ENCODE results near the gene MTRFR.
A peak's percentile ranks its signal among the peaks of the same experiment; 100 is the strongest.
"Not testable (repeated sequence)": the region's sequence is repeated elsewhere in the genome, so short reads cannot be mapped to it uniquely, and the experiment has no call there.

Gene MTRFR

DNA sequence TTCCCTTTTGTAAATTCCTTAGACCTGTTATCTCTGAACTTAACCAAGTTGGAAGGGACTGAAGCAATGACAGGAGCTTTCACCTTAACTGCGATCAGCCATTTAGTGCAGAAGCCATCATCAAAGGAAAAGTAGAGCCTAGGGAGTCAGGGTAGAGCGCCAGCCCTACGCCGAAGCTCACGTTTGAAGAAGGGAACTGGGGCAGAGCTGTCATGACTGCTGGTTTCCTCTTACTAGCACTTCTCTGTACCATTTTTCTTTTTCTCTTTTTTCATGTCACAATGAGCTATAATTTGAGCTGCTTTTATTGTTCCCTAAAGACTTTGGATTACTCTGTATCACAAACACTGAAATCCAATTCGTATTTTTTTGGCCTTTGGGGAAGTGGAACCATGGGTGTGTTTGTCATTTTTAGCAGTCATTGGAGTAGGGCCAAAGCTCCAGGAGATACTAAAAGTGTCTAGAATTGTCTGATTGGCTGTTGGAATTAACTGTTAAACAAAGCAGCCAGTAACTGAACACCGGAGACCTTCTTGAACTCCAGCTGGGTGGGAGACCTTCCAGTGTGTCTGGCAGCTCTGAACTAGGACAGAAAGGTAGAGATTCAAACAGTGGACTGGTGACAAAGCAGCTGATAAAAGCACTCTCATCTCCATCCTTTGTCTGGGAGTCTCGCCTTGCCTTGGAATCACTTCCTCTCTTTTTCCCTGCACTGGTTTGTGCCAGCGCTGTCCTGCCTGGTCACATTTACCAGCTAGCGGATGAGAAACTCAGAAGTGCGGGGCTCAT is 9.1 kb downstream of the MTRFR start:
- ChIA-PET POLR2A (interaction anchor here (0.7 to 4.4 kb wide), 3 partner anchors 9 to 342 kb away, joined by 3 to 55 read pairs (median 4); partner anchors contain the start of genes MPHOSPH9, MTRFR and TMED2), CTCF (interaction anchor here (0.7 kb wide), 1 partner anchor 9 kb away, joined by 3 read pairs; the partner anchor contains the start of genes MPHOSPH9 and MTRFR)
- DNase-seq (ENCODE audit: extremely low spot score), result no peak

DNA sequence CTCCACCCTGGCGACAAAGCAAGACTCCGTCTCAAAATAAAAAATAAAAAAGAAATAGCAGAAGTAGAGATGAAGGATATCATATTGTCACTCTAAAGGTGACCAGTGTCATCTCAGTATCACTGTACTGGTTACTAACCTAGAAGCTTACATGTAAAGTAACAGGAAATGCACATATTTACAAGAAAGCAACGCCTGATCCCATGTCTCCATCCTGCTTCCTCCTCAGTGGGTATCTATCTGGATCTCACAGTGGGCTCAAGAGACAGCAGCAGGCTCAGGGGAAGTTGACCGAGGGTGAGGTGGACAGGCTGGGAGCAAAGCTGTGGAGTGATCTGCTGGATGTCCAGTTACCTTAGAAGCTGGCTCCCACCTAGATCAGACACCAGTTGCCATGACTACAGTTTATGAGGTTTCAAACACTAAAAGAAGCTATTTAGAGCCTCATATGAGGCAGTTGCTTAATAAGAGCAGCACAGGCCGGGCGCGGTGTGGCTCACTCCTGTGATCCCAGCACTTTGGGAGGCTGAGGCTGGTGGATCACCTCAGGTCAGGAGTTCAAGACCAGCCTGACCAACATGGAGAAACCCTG is 10.5 kb downstream of the MTRFR start:
- no peak for DNase-seq (ENCODE audit: extremely low spot score)
- TF ChIP-seq FOXM1 (IDR thresholded peaks at IDR 0.05; ENCODE audit: borderline replicate concordance), result no peak
- no peak for TF ChIP-seq FOXA1 (IDR thresholded peaks at IDR 0.05)
- no peak for TF ChIP-seq CTBP1 (IDR thresholded peaks at IDR 0.05; ENCODE audit: borderline replicate concordance)
- TF ChIP-seq LEF1 (IDR thresholded peaks at IDR 0.05; ENCODE audit: borderline replicate concordance), result no peak
- TF ChIP-seq ELF4 (IDR thresholded peaks at IDR 0.05), result no peak
- TF ChIP-seq BHLHE40 (IDR thresholded peaks at IDR 0.05; ENCODE audit: borderline replicate concordance), result no peak
- TF ChIP-seq TARDBP (IDR thresholded peaks at IDR 0.05), result no peak
- no peak for TF ChIP-seq HDGF (IDR thresholded peaks at IDR 0.05; ENCODE audit: borderline replicate concordance)
- no peak for TF ChIP-seq SP1 (IDR thresholded peaks at IDR 0.05)
- no peak for TF ChIP-seq NFRKB (IDR thresholded peaks at IDR 0.05)
- no peak for TF ChIP-seq ZNF384 (IDR thresholded peaks at IDR 0.05)
- TF ChIP-seq ARNT (IDR thresholded peaks at IDR 0.05), result no peak
- ChIA-PET POLR2A (interaction anchor here (0.8 to 4.4 kb wide), 2 partner anchors 11 to 236 kb away, joined by 3 to 55 read pairs; partner anchors contain the start of genes MPHOSPH9 and MTRFR), CTCF (no interaction called here)

More for the DNA sequence above, 9.1 kb downstream of the MTRFR start:
- TF ChIP-seq FOXA1 (IDR thresholded peaks at IDR 0.05) (no peak), ARNT (IDR thresholded peaks at IDR 0.05) (no peak), TARDBP (IDR thresholded peaks at IDR 0.05) (no peak), SUZ12 (IDR thresholded peaks at IDR 0.05) (no peak), ZNF384 (IDR thresholded peaks at IDR 0.05) (no peak), FOXK2 (IDR thresholded peaks at IDR 0.05) (no peak), CTBP1 (IDR thresholded peaks at IDR 0.05; ENCODE audit: borderline replicate concordance) (no peak), NFRKB (IDR thresholded peaks at IDR 0.05) (no peak)

DNA sequence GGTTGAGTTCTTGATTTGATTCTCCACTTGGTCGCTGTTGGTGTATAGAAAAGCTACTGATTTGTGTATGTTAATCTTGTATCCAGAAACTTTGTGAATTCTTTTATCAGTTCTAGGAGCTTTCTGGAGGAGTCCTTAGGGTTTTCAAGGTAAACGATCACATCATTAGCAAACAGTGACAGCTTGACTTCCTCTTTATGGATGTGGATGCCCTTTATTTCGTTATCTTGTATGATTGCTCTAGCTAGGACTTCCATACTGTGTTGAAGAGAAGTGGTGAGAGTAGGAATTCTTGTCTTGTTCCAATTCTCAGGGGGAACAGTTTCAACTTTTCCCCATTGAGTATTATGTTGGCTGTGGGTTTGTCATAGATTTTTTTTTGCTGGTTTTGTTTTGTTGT is 12.4 kb downstream of the MTRFR start:
- TF ChIP-seq TARDBP (IDR thresholded peaks at IDR 0.05), result no peak
- no peak for TF ChIP-seq LEF1 (IDR thresholded peaks at IDR 0.05; ENCODE audit: borderline replicate concordance)
- no peak for TF ChIP-seq ELF4 (IDR thresholded peaks at IDR 0.05)
- no peak for TF ChIP-seq FOXK2 (IDR thresholded peaks at IDR 0.05)
- no peak for TF ChIP-seq ARNT (IDR thresholded peaks at IDR 0.05)
- no peak for TF ChIP-seq ZNF384 (IDR thresholded peaks at IDR 0.05)
- no peak for TF ChIP-seq HDGF (IDR thresholded peaks at IDR 0.05; ENCODE audit: borderline replicate concordance)
- no peak for TF ChIP-seq SUZ12 (IDR thresholded peaks at IDR 0.05)
- TF ChIP-seq L3MBTL2 (conservative IDR thresholded peaks at IDR 0.05), result no peak
- TF ChIP-seq NFRKB (IDR thresholded peaks at IDR 0.05), result no peak
- TF ChIP-seq, protein P1, sequence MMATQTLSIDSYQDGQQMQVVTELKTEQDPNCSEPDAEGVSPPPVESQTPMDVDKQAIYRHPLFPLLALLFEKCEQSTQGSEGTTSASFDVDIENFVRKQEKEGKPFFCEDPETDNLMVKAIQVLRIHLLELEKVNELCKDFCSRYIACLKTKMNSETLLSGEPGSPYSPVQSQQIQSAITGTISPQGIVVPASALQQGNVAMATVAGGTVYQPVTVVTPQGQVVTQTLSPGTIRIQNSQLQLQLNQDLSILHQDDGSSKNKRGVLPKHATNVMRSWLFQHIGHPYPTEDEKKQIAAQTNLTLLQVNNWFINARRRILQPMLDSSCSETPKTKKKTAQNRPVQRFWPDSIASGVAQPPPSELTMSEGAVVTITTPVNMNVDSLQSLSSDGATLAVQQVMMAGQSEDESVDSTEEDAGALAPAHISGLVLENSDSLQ (IDR thresholded peaks at IDR 0.05), result no peak
- TF ChIP-seq FOXA1 (IDR thresholded peaks at IDR 0.05), result no peak
- no peak for TF ChIP-seq CTBP1 (IDR thresholded peaks at IDR 0.05; ENCODE audit: borderline replicate concordance)
- TF ChIP-seq FOXM1 (IDR thresholded peaks at IDR 0.05; ENCODE audit: borderline replicate concordance), result no peak
- TF ChIP-seq BHLHE40 (IDR thresholded peaks at IDR 0.05; ENCODE audit: borderline replicate concordance), result no peak
- TF ChIP-seq SP1 (IDR thresholded peaks at IDR 0.05), result no peak
- ChIA-PET POLR2A (interaction anchor here (1.7 kb wide), 1 partner anchor 13 kb away, joined by 7 read pairs; the partner anchor contains the start of genes MPHOSPH9 and MTRFR), CTCF (no interaction called here)
- no peak for DNase-seq (ENCODE audit: extremely low spot score)

DNA sequence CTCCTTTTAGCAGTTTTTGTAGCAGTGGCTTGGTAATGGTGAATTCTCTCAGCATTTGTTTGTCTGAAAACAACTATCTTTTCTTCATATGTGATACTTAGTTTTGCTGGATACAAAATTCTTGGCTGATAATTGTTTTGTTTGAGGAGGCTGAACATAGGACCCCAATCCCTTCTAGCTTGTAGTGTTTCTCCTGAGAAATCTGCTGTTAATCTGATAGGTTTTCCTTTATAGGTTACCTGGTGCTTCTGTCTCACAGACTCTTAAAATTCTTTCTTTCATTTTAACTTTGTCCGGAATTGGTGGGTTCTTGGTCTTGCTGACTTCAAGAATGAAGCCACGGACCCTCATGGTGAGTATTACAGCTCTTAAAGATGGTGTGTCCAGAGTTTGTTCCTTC is 14.9 kb downstream of the MTRFR start:
- not testable (repeated sequence) for DNase-seq (ENCODE audit: extremely low spot score)
- ChIA-PET CTCF (interaction anchor here (0.9 to 2.9 kb wide), 2 partner anchors 10 to 16 kb away, joined by 3 to 17 read pairs; no protein-coding TSS in a partner anchor), POLR2A (interaction anchor here (1.3 to 6.2 kb wide), 2 partner anchors 10 to 16 kb away, joined by 6 to 48 read pairs; partner anchors contain the start of genes MPHOSPH9 and MTRFR)

DNA sequence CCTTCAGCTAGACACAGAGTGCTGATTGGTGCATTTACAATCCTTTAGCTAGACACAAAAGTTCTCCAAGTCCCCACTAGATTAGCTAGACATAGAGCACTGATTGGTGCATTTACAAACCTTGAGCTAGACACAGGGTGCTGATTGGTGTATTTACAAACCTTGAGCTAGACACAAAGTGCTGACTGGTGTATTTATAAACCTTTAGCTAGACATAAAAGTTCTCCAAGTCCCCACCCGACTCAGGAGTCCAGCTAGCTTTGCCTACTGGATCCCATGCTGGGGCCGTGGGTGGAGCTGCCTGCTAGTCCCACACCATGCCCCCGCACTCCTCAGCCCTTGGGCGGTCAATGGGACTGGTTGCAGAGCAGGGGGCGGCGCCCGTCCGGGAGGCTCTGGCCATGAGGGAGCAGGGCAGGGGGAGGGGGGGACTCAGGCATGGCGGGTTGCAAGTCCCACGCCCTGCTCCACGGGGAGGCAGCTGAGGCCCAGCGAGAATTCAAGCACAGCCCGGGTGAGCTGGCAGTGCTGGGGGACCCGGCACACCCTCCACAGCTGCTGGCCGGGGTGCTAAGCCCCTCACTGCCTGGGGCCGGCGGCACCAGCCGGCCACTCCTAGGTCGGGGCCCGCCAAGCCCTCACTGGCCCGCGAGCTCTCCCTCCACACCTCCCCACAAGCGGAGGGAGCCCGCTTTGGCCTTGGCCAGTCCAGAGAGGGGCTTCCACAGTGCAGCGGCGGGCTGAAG is 15.9 kb downstream of the MTRFR start:
- ChIA-PET CTCF (interaction anchor here (2.9 kb wide), 1 partner anchor 11 kb away, joined by 17 read pairs; no protein-coding TSS in a partner anchor), POLR2A (interaction anchor here (1.3 to 6.2 kb wide), 2 partner anchors 11 to 17 kb away, joined by 6 to 48 read pairs; partner anchors contain the start of genes MPHOSPH9 and MTRFR)
- not testable (repeated sequence) for DNase-seq (ENCODE audit: extremely low spot score)

DNA sequence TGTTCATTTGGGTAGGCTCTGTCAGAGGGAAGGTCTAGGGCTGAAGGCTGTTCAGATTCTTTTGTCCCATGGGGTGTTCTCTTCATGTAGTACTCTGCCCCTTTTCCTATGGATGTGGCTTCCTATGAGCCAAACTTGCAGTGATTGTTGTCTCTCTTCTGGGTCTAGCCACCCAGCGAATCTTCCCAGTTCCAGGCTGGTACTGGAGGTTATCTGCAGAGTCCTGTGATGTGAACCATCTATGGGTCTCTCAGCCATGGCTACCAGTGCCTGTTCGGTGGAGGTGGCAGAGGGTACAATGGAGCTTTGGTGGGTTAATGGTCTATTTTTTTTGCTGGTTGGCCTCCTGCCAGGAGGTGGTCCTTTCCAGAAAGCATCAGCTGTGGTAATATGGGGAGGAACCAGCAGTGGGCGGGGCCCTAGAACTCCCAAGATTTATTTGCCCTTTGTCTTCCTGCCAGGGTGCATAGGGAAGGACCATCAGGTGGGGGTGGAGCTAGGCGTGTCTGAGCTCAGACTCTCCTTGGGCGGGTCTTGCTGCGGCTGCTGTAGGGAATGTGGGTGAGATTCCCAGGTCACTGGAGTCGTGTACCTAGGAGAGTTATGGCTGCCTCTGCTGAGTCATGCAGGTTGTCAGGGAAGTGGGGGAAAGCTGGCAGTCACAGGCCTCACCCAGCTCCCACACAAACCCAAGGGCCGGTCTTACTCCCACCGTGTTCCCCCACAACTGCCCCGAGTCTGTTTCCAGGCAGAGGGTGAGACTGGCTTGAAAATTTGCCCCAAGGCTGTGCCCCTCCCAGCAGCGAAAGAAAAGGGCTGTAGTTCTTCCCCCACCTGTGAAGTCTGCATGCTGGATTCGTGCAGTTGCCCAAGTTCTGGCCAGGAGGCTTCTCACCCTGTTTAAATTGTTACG is 17.5 kb downstream of the MTRFR start:
- TF ChIP-seq SP1 (IDR thresholded peaks at IDR 0.05), result no peak
- TF ChIP-seq BHLHE40 (IDR thresholded peaks at IDR 0.05; ENCODE audit: borderline replicate concordance), result no peak
- no peak for TF ChIP-seq ELF4 (IDR thresholded peaks at IDR 0.05)
- no peak for TF ChIP-seq FOXA1 (IDR thresholded peaks at IDR 0.05)
- no peak for TF ChIP-seq SUZ12 (IDR thresholded peaks at IDR 0.05)
- TF ChIP-seq, protein P1 (IDR thresholded peaks at IDR 0.05), result peak; percentile 46
- TF ChIP-seq CTBP1 (IDR thresholded peaks at IDR 0.05; ENCODE audit: borderline replicate concordance), result no peak
- ChIA-PET POLR2A (interaction anchor here (6.2 kb wide), 1 partner anchor 18 kb away, joined by 48 read pairs; the partner anchor contains the start of genes MPHOSPH9 and MTRFR), CTCF (no interaction called here)
- DNase-seq (ENCODE audit: extremely low spot score), result no peak
